K562 (cell line): ENCODE results near the gene TNFAIP8L2. TPM values are rescaled to one million over a fixed set of nuclear protein-coding genes. Genes with fewer than 3 reads are reported as not detected.

ENCODE experiments used
- ATAC-seq: fragments of 200-7000 bp; cut with Tn5 transposase; 3 replicates; pipeline ENCODE4 v1.9.1; 2020; ENCODE audit warnings: moderate library complexity
- BruUV-seq: library from RNA; stranded (reverse); fragments of 400-500 nt; replicated peaks from 2 replicates; lab custom pipeline; 2021; lab: Mats Ljungman, UMichigan
- CTCF ChIA-PET: fragments of 300-600 bp; formaldehyde crosslinking; extraction: SDS; loops from one replicate; lab custom pipeline; 2021; ENCODE audit warnings: low intra/inter-chr PET ratio; lab: Yijun Ruan, JAX
- POLR2A ChIA-PET: fragments of 300-600, 350-650 bp; sonication (Branson Sonifier 250); formaldehyde crosslinking; extraction: SDS; loops from one replicate; lab custom pipeline; 2021; ENCODE audit warnings: antibody characterized with exemption, inconsistent platforms; lab: Yijun Ruan, JAX
- DNase-seq, 4 experiments: peaks; one replicate each; pipeline versions ENCODE4 v3.0.0 to v3.0.0-alpha.2; 2011 to 2018; ENCODE audit warnings: low spot score in 3 of 4, mixed read lengths in 3 of 4; ENCODE audit errors: extremely low read depth in 1 of 4
- FAIRE-seq: peaks from 2 replicates; lab custom pipeline; 2011; peaks lifted over from hg19 to GRCh38; lab: Jason Lieb, UNC
- H2AFZ ChIP-seq: 2 replicates; pipeline ENCODE4 v1.6.0; 2011; ENCODE audit warnings: low read depth, low read length, control low read depth, inconsistent platforms
- H3K27ac ChIP-seq: fragments of 200-600 bp; 3 replicates; pipeline ENCODE4 v1.8.0; 2011; ENCODE audit warnings: low read depth, mild to moderate bottlenecking, control low read depth, inconsistent platforms, low read length, moderate library complexity, mixed read lengths; ENCODE audit errors: extremely low read depth
- H3K27me3 ChIP-seq, 2 experiments: fragments of 300-600 bp in 1 of 2; 2 replicates in 1 of 2; 3 replicates in 1 of 2; pipeline versions ENCODE4 v1.6.0 to v1.8.0; 2011; ENCODE audit warnings: inconsistent platforms in 2 of 2, low read length in 2 of 2, mild to moderate bottlenecking in 1 of 2, mixed read lengths in 1 of 2, moderate library complexity in 1 of 2; ENCODE audit not compliant: control insufficient read depth in 2 of 2, insufficient read depth in 2 of 2
- H3K36me3 ChIP-seq: fragments of 300-600 bp; 3 replicates; pipeline ENCODE4 v1.8.0; 2011; ENCODE audit warnings: mild to moderate bottlenecking, low read length, inconsistent platforms; ENCODE audit not compliant: control insufficient read depth, insufficient read depth
- H3K4me1 ChIP-seq, 2 experiments: fragments of 200-600 bp in 1 of 2; replicated peaks in 1 of 2; 2 replicates in 1 of 2; 3 replicates in 1 of 2; pipeline versions ENCODE4 v1.5.1 to v1.8.0; 2011; ENCODE audit warnings: inconsistent platforms in 2 of 2, low read length in 2 of 2, mild to moderate bottlenecking in 1 of 2, mixed read lengths in 1 of 2, moderate library complexity in 1 of 2; ENCODE audit not compliant: control insufficient read depth in 2 of 2, insufficient read depth in 2 of 2
- H3K4me2 ChIP-seq: 2 replicates; pipeline ENCODE4 v1.6.1; 2011; ENCODE audit warnings: low read length, control low read depth, inconsistent platforms, mixed read lengths; ENCODE audit not compliant: insufficient read depth
- H3K4me3 ChIP-seq: fragments of 200-600 bp; sonication (generic), shearing (Covaris generic); 2 replicates; pipeline ENCODE4 v1.5.1; 2016; ENCODE audit warnings: control low read depth, inconsistent platforms
- H3K79me2 ChIP-seq: fragments of 200-600 bp; 3 replicates; pipeline ENCODE4 v1.8.0; 2011; ENCODE audit warnings: low read length, inconsistent platforms; ENCODE audit not compliant: control insufficient read depth, insufficient read depth
- H3K9ac ChIP-seq, 2 experiments: 2 replicates each; pipeline versions ENCODE4 v1.6.0 to v1.6.1; 2011; ENCODE audit warnings: low read depth in 2 of 2, low read length in 2 of 2, control low read depth in 1 of 2, inconsistent platforms in 1 of 2, mild to moderate bottlenecking in 1 of 2, mixed read lengths in 1 of 2; ENCODE audit not compliant: insufficient read depth in 1 of 2
- H3K9me1 ChIP-seq: one replicate; pipeline ENCODE4 v1.6.0; 2011; ENCODE audit warnings: inconsistent platforms, mild to moderate bottlenecking, low read length, moderate library complexity; ENCODE audit not compliant: control insufficient read depth, insufficient read depth
- H3K9me3 ChIP-seq: replicated peaks from 2 replicates; pipeline ENCODE4 v1.5.1; 2011; ENCODE audit warnings: low read depth, low read length, inconsistent platforms; ENCODE audit not compliant: control insufficient read depth, insufficient read depth
- H4K20me1 ChIP-seq: replicated peaks from 2 replicates; pipeline ENCODE4 v1.6.1; 2011; ENCODE audit warnings: low read length, inconsistent platforms, mixed read lengths; ENCODE audit not compliant: control insufficient read depth, insufficient read depth
- ATF6 ChIP-seq: sonication (generic); formaldehyde crosslinking; IDR thresholded peaks from 2 replicates; pipeline ENCODE4 v1.4.0; 2020; ENCODE audit warnings: mild to moderate bottlenecking, missing genetic modification reagents
- BCLAF1 ChIP-seq, 2 experiments: fragments of 450-650 bp in 1 of 2; IDR thresholded peaks; 2 replicates each; pipeline ENCODE4 v1.6.1; 2011 to 2017; ENCODE audit warnings: low read depth in 2 of 2, antibody characterized with exemption in 1 of 2, borderline replicate concordance in 1 of 2, low read length in 1 of 2, mild to moderate bottlenecking in 1 of 2, mixed read lengths in 1 of 2; ENCODE audit not compliant: control insufficient read depth in 1 of 2
- E2F8 ChIP-seq: fragments of 450-650 bp; IDR thresholded peaks from 2 replicates; pipeline ENCODE4 v1.7.1; 2018; ENCODE audit warnings: mild to moderate bottlenecking, low read depth; ENCODE audit not compliant: partially characterized antibody
- ELF1 ChIP-seq: fragments of 200-800 bp; sonication (Bioruptor generic); IDR thresholded peaks from 2 replicates; pipeline ENCODE4 v1.6.1; 2016; ENCODE audit warnings: missing genetic modification characterization, missing compliant biosample characterization
- HDAC2 ChIP-seq: fragments of 450-650 bp; IDR thresholded peaks from 2 replicates; pipeline ENCODE4 v1.6.1; 2016; ENCODE audit warnings: mild to moderate bottlenecking
- HINFP ChIP-seq: fragments of 450-650 bp; conservative IDR thresholded peaks from 2 replicates; pipeline ENCODE4 v1.6.1; 2016; ENCODE audit warnings: missing genetic modification characterization, low read depth, mild to moderate bottlenecking, control low read depth, missing compliant biosample characterization
- KDM5B ChIP-seq: fragments of 200-600 bp; sonication (generic); IDR thresholded peaks from 2 replicates; pipeline ENCODE4 v1.6.1; 2012; ENCODE audit warnings: low read depth, mild to moderate bottlenecking, moderate library complexity, low read length, control low read depth, inconsistent platforms; ENCODE audit not compliant: insufficient replicate concordance
- MBD2 ChIP-seq: sonication (generic); IDR thresholded peaks from 2 replicates; pipeline ENCODE4 v1.6.1; 2016; ENCODE audit warnings: low read depth, borderline replicate concordance
- OTX1 ChIP-seq: fragments of 450-650 bp; formaldehyde crosslinking; IDR thresholded peaks from 2 replicates; pipeline ENCODE4 v1.4.0; 2022; ENCODE audit warnings: mild to moderate bottlenecking
- RBM34 ChIP-seq: fragments of 200-400 bp; formaldehyde crosslinking; IDR thresholded peaks from 2 replicates; pipeline ENCODE4 v1.6.1; 2018; ENCODE audit warnings: low read length, borderline replicate concordance; ENCODE audit not compliant: insufficient read depth
- TEAD1 ChIP-seq, 2 experiments: fragments of 450-650 bp in 1 of 2; sonication (generic) in 1 of 2; formaldehyde crosslinking; IDR thresholded peaks; 2 replicates each; pipeline versions ENCODE4 v1.4.0 to v1.8.0; 2020 to 2022; ENCODE audit warnings: mild to moderate bottlenecking in 2 of 2, missing genetic modification reagents in 1 of 2
- whole genome bisulfite sequencing: fragments of 100-300 bp; shearing (Covaris generic); methylation state at CpG from one replicate; pipeline ENCODE4 v1.1.6; 2016; ENCODE audit warnings: low coverage, mixed read lengths; ENCODE audit not compliant: insufficient coverage; ENCODE audit errors: missing lambda C conversion rate; 5-methylcytosine and 5-hydroxymethylcytosine counted together
- in situ Hi-C: fragments of 300-500 bp; cut with MboI; formaldehyde crosslinking; loops from 4 replicates; pipeline ENCODE4 v1.15.0; 2018; ENCODE audit warnings: inconsistent platforms, mixed read lengths
- intact Hi-C: fragments of 100-400 bp; cut with micrococcal nuclease; formaldehyde crosslinking; loops from 2 replicates; pipeline ENCODE4 v1.14.2; 2022
- polyA plus RNA-seq, 8 experiments: library from polyadenylated mRNA; depleted of rRNA in 4 of 8; stranded (reverse) in 5 of 8; unstranded in 3 of 8; fragments of >200 nt; fragmentation: Nextera tagmentation in 2 of 8; fragmentation: Illumina TruSeq in 1 of 8; extraction: Ambion mirVana in 2 of 8; extraction: Trizol in 1 of 8; gene quantifications; 2 replicates each; pipeline versions ENCODE4 v1.2.1 to v1.2.3, GENCODE V29; 2011 to 2014; ENCODE audit warnings: inconsistent platforms in 1 of 8, missing spikeins in 1 of 8
- total RNA-seq, 7 experiments: library from RNA; depleted of rRNA in 6 of 7; stranded (reverse); fragments of >200 nt in 6 of 7; fragmentation: Illumina TruSeq in 2 of 7; extraction: Trizol in 2 of 7; gene quantifications; 2 replicates each; pipeline versions ENCODE4 v1.2.1 to v1.2.3, GENCODE V29; 2011 to 2021; ENCODE audit warnings: low replicate concordance in 1 of 7

TNFAIP8L2 gene
- total and polyA plus RNA-seq, 9 of the 15 experiments (the other 6 are each of a cell fraction or from before 2014, with no cell fraction given): 0.05 to 1.7 (median 0.52) TPM

GRCh38 chr1:151165281-151165737 lies 8.9 kb downstream of the TNFAIP8L2 start:
- Histone ChIP-seq H3K4me3 (peak overlapping the region; percentile 64), H3K36me3 (peaks cover 35% of the 10 kb centered on the region; the same call in 2 of the 3 replicates), H4K20me1 (no peaks in the 10 kb centered on the region), H3K27ac (peak overlapping the region; percentile 74), H3K4me1 (peaks cover 10 to 16% of the 10 kb centered on the region in 2 experiments; a peak in 4 of 5 replicates), H3K9ac (peak overlapping the region; percentile 87 to 89), H3K27me3 (no peaks in the 10 kb centered on the region), H3K79me2 (peaks cover 31% of the 10 kb centered on the region), H3K9me1 (no peaks in the 10 kb centered on the region), H2AFZ (peak overlapping the region; percentile 98), H3K4me2 (peak overlapping the region; percentile 96), H3K9me3 (no peaks in the 10 kb centered on the region)
- BruUV-seq: TSS peak; percentile 56
- ChIA-PET CTCF (interaction anchor here (1.3 kb wide), 1 partner anchor 66 kb away, joined by 3 read pairs; no protein-coding TSS in a partner anchor), POLR2A (interaction anchor here (0.6 to 1.2 kb wide), 6 partner anchors 22 to 154 kb away, joined by 3 to 5 read pairs (median 4); partner anchors contain the start of genes MLLT11 and ZNF687)
- DNase-seq: peak in 3 of 4 experiments; percentile 67 to 71 (median 70)
- no peak for FAIRE-seq
- ATAC-seq: peak; percentile 63
- WGBS: 4% methylated on average over 15 of the region's 15 CpGs
- in situ Hi-C loops (no loop called here), intact Hi-C loops (no loop called here)
- TF ChIP-seq BCLAF1 (IDR thresholded peaks at IDR 0.05; ENCODE audit: borderline replicate concordance in 1 of 2, control insufficient read depth in 1 of 2, low read depth in 2 of 2, low read length in 1 of 2) (peak in 1 of 2 experiments; percentile 64; a peak in 1 of 4 replicates), TEAD1 (CRISPR knock-in tag; IDR thresholded peaks at IDR 0.05) (no peak; a peak in 1 of 4 replicates), ELF1 (tag) (no peak), OTX1 (CRISPR knock-in tag) (0 out of 2 replicates have a peak, but pooled peaks have one; percentile 16), RBM34 (no peak), MBD2 (no peak), ATF6 (no peak), E2F8 (no peak), KDM5B (peak; percentile 32), HDAC2 (peak; percentile 55; the same call in 1 of the 2 replicates), HINFP (tag) (no peak)
